HepG2 (cell line): Measurements from ENCODE around the gene TRAPPC12. TPM values are rescaled to one million over a fixed set of nuclear protein-coding genes. Genes with fewer than 3 reads are reported as not detected.
A peak's percentile ranks its signal among the peaks of the same experiment; 100 is the strongest.

ENCODE experiments used
- BRCA1 ChIP-seq: sonication (generic); formaldehyde crosslinking; IDR thresholded peaks from 2 replicates; pipeline ENCODE4 v1.4.0; 2020; ENCODE audit warnings: missing genetic modification reagents
- DMTF1 ChIP-seq: sonication (generic); formaldehyde crosslinking; IDR thresholded peaks from 2 replicates; pipeline ENCODE4 v1.4.0; 2020; ENCODE audit warnings: mild to moderate bottlenecking, missing genetic modification reagents
- FOXA1 ChIP-seq, 2 experiments: fragments of 450-650 bp in 1 of 2; sonication (generic) in 1 of 2; formaldehyde crosslinking in 1 of 2; IDR thresholded peaks; 2 replicates each; pipeline versions ENCODE4 v1.4.0 to v1.6.1; 2016 to 2020; ENCODE audit warnings: missing genetic modification reagents in 1 of 2
- HDAC2 ChIP-seq: sonication (generic); formaldehyde crosslinking; IDR thresholded peaks from 2 replicates; pipeline ENCODE4 v1.4.0; 2020; ENCODE audit warnings: missing genetic modification reagents
- HNRNPL ChIP-seq: fragments of 200-400 bp; formaldehyde crosslinking; IDR thresholded peaks from 2 replicates; pipeline ENCODE4 v1.6.1; 2017; ENCODE audit warnings: mild to moderate bottlenecking, low read depth, low read length
- JUND ChIP-seq: sonication (generic); formaldehyde crosslinking; IDR thresholded peaks from 2 replicates; pipeline ENCODE4 v1.8.0; 2022; ENCODE audit warnings: mild to moderate bottlenecking, missing genetic modification reagents
- MXI1 ChIP-seq: IDR thresholded peaks from 3 replicates; pipeline ENCODE4 v1.6.1; 2012; ENCODE audit warnings: low read depth, low read length, inconsistent platforms, borderline replicate concordance
- NFATC3 ChIP-seq: sonication (generic); formaldehyde crosslinking; IDR thresholded peaks from 2 replicates; pipeline ENCODE4 v1.5.1; 2020; ENCODE audit warnings: mild to moderate bottlenecking, missing genetic modification reagents
- PRMT3 ChIP-seq: sonication (generic); formaldehyde crosslinking; IDR thresholded peaks from 2 replicates; pipeline ENCODE4 v1.8.1; 2022; ENCODE audit warnings: low read depth, mild to moderate bottlenecking, moderate library complexity, missing genetic modification reagents, borderline replicate concordance
- REST ChIP-seq, 2 experiments: IDR thresholded peaks; 2 replicates each; pipeline ENCODE4 v1.6.1; 2011 to 2012; ENCODE audit warnings: low read length in 2 of 2, borderline replicate concordance in 1 of 2, low read depth in 1 of 2, mild to moderate bottlenecking in 1 of 2, moderate library complexity in 1 of 2
- TP53 ChIP-seq: sonication (generic); formaldehyde crosslinking; conservative IDR thresholded peaks from 2 replicates; pipeline ENCODE4 v1.4.0; 2020; ENCODE audit warnings: missing genetic modification reagents
- TRIM24 ChIP-seq: sonication (generic); formaldehyde crosslinking; IDR thresholded peaks from 2 replicates; pipeline ENCODE4 v1.8.0; 2022; ENCODE audit warnings: mild to moderate bottlenecking, missing genetic modification reagents
- ZNF337 ChIP-seq: sonication (generic); formaldehyde crosslinking; IDR thresholded peaks from 2 replicates; pipeline ENCODE4 v1.5.1; 2020; ENCODE audit warnings: missing genetic modification reagents, low read depth, mild to moderate bottlenecking, borderline replicate concordance
- ZNF556 ChIP-seq: sonication (generic); formaldehyde crosslinking; IDR thresholded peaks from 2 replicates; pipeline ENCODE4 v1.4.0; 2020; ENCODE audit warnings: mild to moderate bottlenecking, missing genetic modification reagents, borderline replicate concordance
- ZNF570 ChIP-seq: sonication (generic); formaldehyde crosslinking; IDR thresholded peaks from 2 replicates; pipeline ENCODE4 v1.4.0; 2020; ENCODE audit warnings: mild to moderate bottlenecking, missing genetic modification reagents, borderline replicate concordance
- ZNF776 ChIP-seq: sonication (generic); formaldehyde crosslinking; IDR thresholded peaks from 2 replicates; pipeline ENCODE4 v1.4.0; 2020; ENCODE audit warnings: mild to moderate bottlenecking, missing genetic modification reagents
- polyA plus RNA-seq, 8 experiments: library from polyadenylated mRNA; depleted of rRNA in 3 of 8; stranded (reverse) in 7 of 8; unstranded in 1 of 8; fragments of >200 nt; fragmentation: Illumina TruSeq in 4 of 8; extraction: Trizol in 4 of 8; gene quantifications; 2 replicates each; pipeline versions ENCODE4 v1.2.1 to v1.2.3, GENCODE V29; 2011 to 2016; ENCODE audit warnings: low read depth in 4 of 8, missing spikeins in 1 of 8, mixed read lengths in 1 of 8; ENCODE audit not compliant: insufficient read depth in 1 of 8
- total RNA-seq, 5 experiments: library from RNA; depleted of rRNA; stranded (reverse); fragments of >200 nt; fragmentation: Illumina TruSeq; extraction: Trizol; gene quantifications; 2 replicates each; pipeline ENCODE4 v1.2.3, GENCODE V29; 2016; ENCODE audit warnings: low read depth in 1 of 5
- TF ChIP-seq, protein P1 (sequence below): sonication (generic); formaldehyde crosslinking; IDR thresholded peaks from 2 replicates; pipeline ENCODE4 v1.8.0; 2022; ENCODE audit warnings: missing genetic modification reagents, mild to moderate bottlenecking, moderate library complexity, borderline replicate concordance

TRAPPC12 gene
- total and polyA plus RNA-seq, 2 of the 13 experiments (the other 11 are each of a cell fraction or from before 2014, with no cell fraction given): 46.4 to 97.7 TPM

- TF ChIP-seq ZNF776 (CRISPR knock-in tag): peak; percentile 31; the same call in 1 of the 2 replicates
- no peak for TF ChIP-seq HNRNPL
- TF ChIP-seq REST (IDR thresholded peaks at IDR 0.05; ENCODE audit: borderline replicate concordance in 1 of 2, low read depth in 1 of 2, low read length in 2 of 2): peak in 1 of 2 experiments; percentile 9; a peak in 1 of 4 replicates
- TF ChIP-seq ZNF337 (CRISPR knock-in tag): 0 out of 2 replicates have a peak, but pooled peaks have one; percentile 1
- TF ChIP-seq, protein P1, sequence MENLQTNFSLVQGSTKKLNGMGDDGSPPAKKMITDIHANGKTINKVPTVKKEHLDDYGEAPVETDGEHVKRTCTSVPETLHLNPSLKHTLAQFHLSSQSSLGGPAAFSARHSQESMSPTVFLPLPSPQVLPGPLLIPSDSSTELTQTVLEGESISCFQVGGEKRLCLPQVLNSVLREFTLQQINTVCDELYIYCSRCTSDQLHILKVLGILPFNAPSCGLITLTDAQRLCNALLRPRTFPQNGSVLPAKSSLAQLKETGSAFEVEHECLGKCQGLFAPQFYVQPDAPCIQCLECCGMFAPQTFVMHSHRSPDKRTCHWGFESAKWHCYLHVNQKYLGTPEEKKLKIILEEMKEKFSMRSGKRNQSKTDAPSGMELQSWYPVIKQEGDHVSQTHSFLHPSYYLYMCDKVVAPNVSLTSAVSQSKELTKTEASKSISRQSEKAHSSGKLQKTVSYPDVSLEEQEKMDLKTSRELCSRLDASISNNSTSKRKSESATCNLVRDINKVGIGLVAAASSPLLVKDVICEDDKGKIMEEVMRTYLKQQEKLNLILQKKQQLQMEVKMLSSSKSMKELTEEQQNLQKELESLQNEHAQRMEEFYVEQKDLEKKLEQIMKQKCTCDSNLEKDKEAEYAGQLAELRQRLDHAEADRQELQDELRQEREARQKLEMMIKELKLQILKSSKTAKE (CRISPR knock-in tag): no peak; the same call in 1 of the 2 replicates
- TF ChIP-seq TP53: 0 out of 2 replicates have a peak, but pooled peaks have one; percentile 63
- no peak for TF ChIP-seq ZNF570 (CRISPR knock-in tag)
- TF ChIP-seq MXI1: peak; percentile 32; the same call in 1 of the 3 replicates
- TF ChIP-seq HDAC2 (CRISPR knock-in tag): no peak; the same call in 1 of the 2 replicates
- TF ChIP-seq FOXA1 (IDR thresholded peaks at IDR 0.05): no peak
- TF ChIP-seq FOXA1 (CRISPR knock-in tag; IDR thresholded peaks at IDR 0.05): 0 out of 2 replicates have a peak, but pooled peaks have one; percentile 14
- no peak for TF ChIP-seq JUND (CRISPR knock-in tag)
- no peak for TF ChIP-seq NFATC3 (CRISPR knock-in tag)
- TF ChIP-seq DMTF1 (CRISPR knock-in tag): 0 out of 2 replicates have a peak, but pooled peaks have one; percentile 70
- TF ChIP-seq BRCA1: peak; percentile 79
- no peak for TF ChIP-seq TRIM24 (CRISPR knock-in tag)
- TF ChIP-seq PRMT3 (CRISPR knock-in tag): no peak
- no peak for TF ChIP-seq ZNF556
Observed at GRCh38 chr2:3518496-3519254, 139.2 kb downstream of the TRAPPC12 start (continued).
